ENCODE data around the gene LRMDA. TPM values are rescaled to one million over a fixed set of nuclear protein-coding genes. Genes with fewer than 3 reads are reported as not detected.

LRMDA gene
- total and polyA plus RNA-seq, 2 of the 13 experiments (the other 11 are each of a cell fraction or from before 2014, with no cell fraction given), result 13.4 to 22.0 TPM

DNA sequence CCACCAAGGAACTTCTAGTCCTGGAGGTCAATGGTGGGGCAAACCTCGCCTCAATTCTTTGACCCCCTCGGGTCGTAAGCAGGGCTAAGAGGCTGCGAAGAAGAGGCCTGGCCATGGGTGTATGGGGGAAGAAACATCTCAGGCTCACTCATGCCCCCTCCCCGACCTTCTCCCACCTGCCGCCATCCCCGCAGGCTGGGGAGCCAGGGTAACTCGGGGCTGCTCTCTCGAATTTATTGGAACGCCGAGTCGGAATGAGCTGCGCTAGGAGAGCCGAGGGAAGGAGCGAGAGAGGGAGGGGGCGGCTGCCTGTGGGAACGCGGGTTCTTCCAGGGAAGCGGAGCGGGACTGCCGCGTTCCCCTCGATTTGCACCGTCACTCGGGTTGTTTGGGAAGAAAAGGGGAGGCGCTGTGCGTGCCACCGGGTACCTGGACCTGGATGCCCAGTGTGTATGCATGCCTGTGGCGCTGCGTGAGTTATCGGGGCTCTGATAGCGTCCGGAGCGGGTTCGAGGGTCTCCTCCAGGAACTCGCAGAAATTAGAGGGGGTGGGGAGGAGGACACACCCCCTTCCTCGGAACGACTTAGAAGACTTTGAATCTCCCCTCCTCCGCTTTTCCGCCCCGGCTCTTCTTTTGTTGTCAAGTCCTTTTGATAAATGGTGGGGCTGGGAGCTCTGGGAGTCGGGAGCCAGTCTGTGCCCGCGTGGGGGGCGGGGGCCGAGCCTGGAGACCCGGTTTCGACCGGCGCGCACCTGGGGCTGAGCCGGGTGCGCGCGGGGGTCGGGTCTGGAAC lies 28.1 kb upstream of the LRMDA start (continued):
- TF ChIP-seq NONO (IDR thresholded peaks at IDR 0.05) (no peak), NONO (CRISPR knock-in tag; conservative IDR thresholded peaks at IDR 0.05) (peak; percentile 39; the same call in 1 of the 2 replicates), PCBP1 (IDR thresholded peaks at IDR 0.05; ENCODE audit: borderline replicate concordance, low read depth, low read length) (peak; percentile 79), KDM2A (CRISPR knock-in tag; IDR thresholded peaks at IDR 0.05; ENCODE audit: borderline replicate concordance, low read depth) (peak; percentile 13; the same call in 1 of the 2 replicates), MTF2 (CRISPR knock-in tag; IDR thresholded peaks at IDR 0.05; ENCODE audit: borderline replicate concordance) (no peak), ZNF709 (CRISPR knock-in tag; IDR thresholded peaks at IDR 0.05) (peak; percentile 69; the same call in 1 of the 2 replicates), POLR2G (IDR thresholded peaks at IDR 0.05; ENCODE audit: low read depth, low read length) (peak; percentile 13), ZNF451 (CRISPR knock-in tag; IDR thresholded peaks at IDR 0.05) (peak; percentile 43; the same call in 1 of the 2 replicates), PHF8 (CRISPR knock-in tag; IDR thresholded peaks at IDR 0.05) (peak; percentile 43), ZNF460 (CRISPR knock-in tag; IDR thresholded peaks at IDR 0.05; ENCODE audit: borderline replicate concordance) (no peak), JUND (CRISPR knock-in tag; IDR thresholded peaks at IDR 0.05) (no peak), ZNF552 (CRISPR knock-in tag; IDR thresholded peaks at IDR 0.05; ENCODE audit: borderline replicate concordance) (peak; percentile 52; the same call in 1 of the 2 replicates), ZNF790 (CRISPR knock-in tag; IDR thresholded peaks at IDR 0.05; ENCODE audit: borderline replicate concordance) (no peak), MEF2D (CRISPR knock-in tag; IDR thresholded peaks at IDR 0.05) (0 out of 2 replicates have a peak, but pooled peaks have one; percentile 9)
- TF ChIP-seq, protein P1, sequence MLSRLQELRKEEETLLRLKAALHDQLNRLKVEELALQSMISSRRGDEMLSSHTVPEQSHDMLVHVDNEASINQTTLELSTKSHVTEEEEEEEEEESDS (CRISPR knock-in tag; IDR thresholded peaks at IDR 0.05; ENCODE audit: borderline replicate concordance), result 0 out of 2 replicates have a peak, but pooled peaks have one; percentile 14
- TF ChIP-seq, protein P2, sequence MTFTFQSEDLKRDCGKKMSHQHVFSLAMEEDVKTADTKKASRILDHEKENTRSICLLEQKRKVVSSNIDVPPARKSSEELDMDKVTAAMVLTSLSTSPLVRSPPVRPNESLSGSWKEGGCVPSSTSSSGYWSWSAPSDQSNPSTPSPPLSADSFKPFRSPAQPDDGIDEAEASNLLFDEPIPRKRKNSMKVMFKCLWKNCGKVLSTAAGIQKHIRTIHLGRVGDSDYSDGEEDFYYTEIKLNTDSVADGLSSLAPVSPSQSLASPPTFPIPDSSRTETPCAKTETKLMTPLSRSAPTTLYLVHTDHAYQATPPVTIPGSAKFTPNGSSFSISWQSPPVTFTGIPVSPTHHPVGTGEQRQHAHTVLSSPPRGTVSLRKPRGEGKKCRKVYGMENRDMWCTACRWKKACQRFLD (CRISPR knock-in tag; IDR thresholded peaks at IDR 0.05; ENCODE audit: borderline replicate concordance), result 0 out of 2 replicates have a peak, but pooled peaks have one; percentile 6
- TF ChIP-seq, protein P3, sequence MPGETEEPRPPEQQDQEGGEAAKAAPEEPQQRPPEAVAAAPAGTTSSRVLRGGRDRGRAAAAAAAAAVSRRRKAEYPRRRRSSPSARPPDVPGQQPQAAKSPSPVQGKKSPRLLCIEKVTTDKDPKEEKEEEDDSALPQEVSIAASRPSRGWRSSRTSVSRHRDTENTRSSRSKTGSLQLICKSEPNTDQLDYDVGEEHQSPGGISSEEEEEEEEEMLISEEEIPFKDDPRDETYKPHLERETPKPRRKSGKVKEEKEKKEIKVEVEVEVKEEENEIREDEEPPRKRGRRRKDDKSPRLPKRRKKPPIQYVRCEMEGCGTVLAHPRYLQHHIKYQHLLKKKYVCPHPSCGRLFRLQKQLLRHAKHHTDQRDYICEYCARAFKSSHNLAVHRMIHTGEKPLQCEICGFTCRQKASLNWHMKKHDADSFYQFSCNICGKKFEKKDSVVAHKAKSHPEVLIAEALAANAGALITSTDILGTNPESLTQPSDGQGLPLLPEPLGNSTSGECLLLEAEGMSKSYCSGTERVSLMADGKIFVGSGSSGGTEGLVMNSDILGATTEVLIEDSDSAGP (CRISPR knock-in tag; IDR thresholded peaks at IDR 0.05; ENCODE audit: borderline replicate concordance), result peak; percentile 73; the same call in 1 of the 2 replicates
- TF ChIP-seq, protein P4, sequence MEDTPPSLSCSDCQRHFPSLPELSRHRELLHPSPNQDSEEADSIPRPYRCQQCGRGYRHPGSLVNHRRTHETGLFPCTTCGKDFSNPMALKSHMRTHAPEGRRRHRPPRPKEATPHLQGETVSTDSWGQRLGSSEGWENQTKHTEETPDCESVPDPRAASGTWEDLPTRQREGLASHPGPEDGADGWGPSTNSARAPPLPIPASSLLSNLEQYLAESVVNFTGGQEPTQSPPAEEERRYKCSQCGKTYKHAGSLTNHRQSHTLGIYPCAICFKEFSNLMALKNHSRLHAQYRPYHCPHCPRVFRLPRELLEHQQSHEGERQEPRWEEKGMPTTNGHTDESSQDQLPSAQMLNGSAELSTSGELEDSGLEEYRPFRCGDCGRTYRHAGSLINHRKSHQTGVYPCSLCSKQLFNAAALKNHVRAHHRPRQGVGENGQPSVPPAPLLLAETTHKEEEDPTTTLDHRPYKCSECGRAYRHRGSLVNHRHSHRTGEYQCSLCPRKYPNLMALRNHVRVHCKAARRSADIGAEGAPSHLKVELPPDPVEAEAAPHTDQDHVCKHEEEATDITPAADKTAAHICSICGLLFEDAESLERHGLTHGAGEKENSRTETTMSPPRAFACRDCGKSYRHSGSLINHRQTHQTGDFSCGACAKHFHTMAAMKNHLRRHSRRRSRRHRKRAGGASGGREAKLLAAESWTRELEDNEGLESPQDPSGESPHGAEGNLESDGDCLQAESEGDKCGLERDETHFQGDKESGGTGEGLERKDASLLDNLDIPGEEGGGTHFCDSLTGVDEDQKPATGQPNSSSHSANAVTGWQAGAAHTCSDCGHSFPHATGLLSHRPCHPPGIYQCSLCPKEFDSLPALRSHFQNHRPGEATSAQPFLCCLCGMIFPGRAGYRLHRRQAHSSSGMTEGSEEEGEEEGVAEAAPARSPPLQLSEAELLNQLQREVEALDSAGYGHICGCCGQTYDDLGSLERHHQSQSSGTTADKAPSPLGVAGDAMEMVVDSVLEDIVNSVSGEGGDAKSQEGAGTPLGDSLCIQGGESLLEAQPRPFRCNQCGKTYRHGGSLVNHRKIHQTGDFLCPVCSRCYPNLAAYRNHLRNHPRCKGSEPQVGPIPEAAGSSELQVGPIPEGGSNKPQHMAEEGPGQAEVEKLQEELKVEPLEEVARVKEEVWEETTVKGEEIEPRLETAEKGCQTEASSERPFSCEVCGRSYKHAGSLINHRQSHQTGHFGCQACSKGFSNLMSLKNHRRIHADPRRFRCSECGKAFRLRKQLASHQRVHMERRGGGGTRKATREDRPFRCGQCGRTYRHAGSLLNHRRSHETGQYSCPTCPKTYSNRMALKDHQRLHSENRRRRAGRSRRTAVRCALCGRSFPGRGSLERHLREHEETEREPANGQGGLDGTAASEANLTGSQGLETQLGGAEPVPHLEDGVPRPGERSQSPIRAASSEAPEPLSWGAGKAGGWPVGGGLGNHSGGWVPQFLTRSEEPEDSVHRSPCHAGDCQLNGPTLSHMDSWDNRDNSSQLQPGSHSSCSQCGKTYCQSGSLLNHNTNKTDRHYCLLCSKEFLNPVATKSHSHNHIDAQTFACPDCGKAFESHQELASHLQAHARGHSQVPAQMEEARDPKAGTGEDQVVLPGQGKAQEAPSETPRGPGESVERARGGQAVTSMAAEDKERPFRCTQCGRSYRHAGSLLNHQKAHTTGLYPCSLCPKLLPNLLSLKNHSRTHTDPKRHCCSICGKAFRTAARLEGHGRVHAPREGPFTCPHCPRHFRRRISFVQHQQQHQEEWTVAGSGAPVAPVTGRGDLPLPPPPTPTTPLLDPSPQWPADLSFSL (CRISPR knock-in tag; IDR thresholded peaks at IDR 0.05), result peak; percentile 60; the same call in 1 of the 2 replicates

Measured in HepG2 (cell line).